HG02852 (cell line): ENCODE data around the gene IGSF9B.

Source experiments
- ATAC-seq: cut with Tn5 transposase; IDR thresholded peaks from one replicate; pipeline ENCODE4 v1.9.1; 2021; ENCODE audit warnings: mild to moderate bottlenecking, moderate library complexity; ENCODE audit not compliant: unreplicated experiment

IGSF9B gene

DNA sequence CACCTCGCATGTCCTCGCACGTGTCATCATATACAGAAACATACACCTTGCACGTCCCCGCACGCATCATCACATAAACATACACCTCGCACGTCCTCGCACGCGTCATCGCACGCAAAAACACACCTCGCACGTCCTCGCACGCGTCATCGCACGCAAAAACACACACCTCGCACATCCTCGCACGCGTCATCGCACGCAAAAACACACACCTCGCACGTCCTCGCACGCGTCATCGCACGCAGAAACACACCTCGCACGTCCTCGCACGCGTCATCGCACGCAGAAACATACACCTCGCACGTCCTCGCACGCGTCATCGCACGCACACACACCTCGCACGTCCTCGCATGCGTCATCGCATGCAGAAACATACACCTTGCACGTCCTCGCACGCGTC is 16.7 kb downstream of the IGSF9B start:
- no peak for ATAC-seq

DNA sequence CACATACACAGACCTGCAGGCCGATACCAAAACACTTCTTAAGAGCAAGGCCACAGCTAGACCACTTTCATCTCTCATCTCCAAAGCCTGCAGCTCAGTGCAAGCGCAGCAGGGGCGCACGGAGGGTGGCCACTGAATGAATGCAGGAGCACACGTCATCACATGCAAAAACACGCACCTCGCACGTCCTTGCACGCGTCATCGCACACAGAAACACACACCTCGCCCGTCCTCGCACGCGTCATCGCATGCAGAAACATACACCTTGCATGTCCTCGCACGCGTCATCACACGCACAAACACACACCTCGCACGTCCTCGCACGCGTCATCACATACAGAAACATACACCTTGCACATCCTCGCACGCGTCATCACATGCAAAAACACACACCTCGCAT is 17.2 kb downstream of the IGSF9B start:
- no peak for ATAC-seq

DNA sequence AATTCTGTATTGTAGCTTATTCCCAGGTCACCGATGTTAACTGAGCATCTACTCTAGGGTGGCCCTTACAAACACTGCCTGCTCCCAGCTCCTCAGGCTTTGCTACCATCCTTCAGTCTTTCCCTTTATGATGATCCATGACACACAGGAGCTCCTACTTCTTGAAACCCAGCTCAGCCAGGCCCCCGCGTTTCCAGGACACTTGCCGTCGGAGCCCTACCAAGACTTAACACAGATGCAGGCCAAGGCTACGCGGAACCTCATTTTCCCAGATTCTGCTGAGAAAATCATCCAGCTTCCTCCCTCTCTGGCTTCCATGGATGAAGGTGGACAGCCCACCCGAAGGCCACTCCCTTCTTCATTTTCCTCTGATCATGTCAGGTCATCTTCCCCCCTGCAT is 18.6 kb downstream of the IGSF9B start:
- ATAC-seq: no peak

DNA sequence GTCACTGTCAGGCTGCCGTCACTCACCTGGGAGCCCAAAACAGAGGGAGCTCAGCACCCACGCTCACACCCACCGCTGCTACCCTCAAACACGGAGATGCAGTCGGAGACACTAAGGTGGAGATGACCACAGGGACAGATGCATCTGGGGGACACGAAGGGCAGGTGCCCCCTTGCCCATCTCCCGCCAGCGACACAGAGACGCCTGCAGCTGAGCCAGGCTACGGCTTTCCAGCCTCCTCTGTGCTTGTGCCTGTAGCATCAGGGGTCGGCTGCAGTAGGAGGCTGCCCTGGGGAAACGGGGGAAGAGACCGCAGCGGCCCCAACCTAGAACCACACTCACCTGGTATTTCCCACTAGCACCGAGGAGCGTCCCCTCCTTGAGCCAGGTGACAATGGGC is 19.3 kb downstream of the IGSF9B start:
- no peak for ATAC-seq

DNA sequence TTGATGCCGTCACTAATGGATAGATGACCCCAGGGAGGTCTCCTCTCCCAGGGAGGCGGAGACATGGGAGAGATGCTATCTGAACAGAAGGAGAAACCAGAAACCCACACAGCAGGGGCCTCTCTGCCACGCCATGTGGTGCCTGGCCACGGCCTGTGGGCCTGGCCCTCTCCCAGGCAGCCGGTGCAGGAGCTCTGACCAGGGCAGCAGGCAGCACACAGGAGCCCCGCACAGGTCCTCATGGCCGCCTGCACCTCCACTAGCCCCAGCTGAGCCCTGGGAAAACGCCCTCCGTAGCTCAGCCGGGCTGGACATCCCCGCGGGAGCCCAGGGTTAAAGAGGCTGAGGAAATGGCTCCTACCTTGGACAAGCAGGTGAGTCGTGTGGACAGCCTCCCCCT is 19.8 kb downstream of the IGSF9B start:
- ATAC-seq: no peak

DNA sequence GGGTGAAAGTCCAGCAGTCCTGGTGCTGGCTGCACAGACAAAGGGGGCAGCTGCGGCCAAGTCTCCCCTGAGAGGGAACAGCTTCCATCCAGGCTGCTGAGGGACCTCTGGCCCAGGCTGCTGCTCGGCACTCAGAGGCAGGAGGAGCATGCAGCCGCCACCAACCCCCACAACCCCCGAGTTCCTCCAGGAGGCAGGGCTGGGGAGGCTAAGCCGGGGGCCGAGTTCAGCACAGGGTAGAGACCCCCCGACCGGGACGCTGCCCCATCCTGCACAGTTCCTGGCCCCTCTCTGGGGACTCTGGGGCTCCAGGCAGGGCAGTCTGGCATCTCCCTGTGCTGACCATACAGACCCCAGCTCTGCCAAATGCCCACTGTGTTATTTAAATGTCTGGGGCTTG is 20.2 kb downstream of the IGSF9B start:
- no peak for ATAC-seq

DNA sequence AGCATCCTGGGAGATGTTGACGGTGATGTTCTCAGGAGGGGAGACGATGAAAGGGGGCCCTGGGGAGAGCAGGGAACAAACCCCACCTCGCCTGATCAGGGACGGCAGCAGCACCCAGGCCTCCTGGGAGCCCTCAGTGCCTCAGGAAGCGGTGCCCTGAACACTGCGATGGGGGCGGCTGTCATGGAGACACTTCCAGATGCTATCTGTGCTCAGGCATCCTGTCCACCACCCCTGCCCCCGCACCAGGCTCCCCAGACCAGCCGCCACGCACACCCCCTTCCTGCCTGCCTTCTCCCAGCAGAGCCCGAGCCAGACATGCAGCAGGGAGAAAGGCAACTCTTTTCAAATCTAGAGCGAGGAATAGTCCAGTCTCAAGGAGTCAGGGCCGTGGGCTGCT is 20.6 kb downstream of the IGSF9B start:
- ATAC-seq: no peak

DNA sequence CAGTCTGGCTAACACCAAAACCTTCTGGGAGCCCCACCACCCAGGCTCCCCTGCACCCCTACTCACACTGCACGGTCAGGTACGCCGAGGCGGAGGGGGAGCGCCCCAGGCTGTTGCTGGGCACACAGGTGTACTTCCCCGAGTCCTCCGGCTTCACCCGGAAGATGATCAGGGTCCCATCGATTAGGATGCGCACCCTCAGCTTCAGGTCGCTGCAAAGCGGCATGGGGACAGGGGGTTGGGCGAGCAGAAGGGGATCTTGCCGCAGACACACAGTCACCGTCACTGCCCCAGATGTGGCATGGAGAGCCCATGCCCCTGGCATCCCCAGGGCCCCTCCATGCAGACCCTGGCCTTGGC is 21.2 kb downstream of the IGSF9B start:
- no peak for ATAC-seq

DNA sequence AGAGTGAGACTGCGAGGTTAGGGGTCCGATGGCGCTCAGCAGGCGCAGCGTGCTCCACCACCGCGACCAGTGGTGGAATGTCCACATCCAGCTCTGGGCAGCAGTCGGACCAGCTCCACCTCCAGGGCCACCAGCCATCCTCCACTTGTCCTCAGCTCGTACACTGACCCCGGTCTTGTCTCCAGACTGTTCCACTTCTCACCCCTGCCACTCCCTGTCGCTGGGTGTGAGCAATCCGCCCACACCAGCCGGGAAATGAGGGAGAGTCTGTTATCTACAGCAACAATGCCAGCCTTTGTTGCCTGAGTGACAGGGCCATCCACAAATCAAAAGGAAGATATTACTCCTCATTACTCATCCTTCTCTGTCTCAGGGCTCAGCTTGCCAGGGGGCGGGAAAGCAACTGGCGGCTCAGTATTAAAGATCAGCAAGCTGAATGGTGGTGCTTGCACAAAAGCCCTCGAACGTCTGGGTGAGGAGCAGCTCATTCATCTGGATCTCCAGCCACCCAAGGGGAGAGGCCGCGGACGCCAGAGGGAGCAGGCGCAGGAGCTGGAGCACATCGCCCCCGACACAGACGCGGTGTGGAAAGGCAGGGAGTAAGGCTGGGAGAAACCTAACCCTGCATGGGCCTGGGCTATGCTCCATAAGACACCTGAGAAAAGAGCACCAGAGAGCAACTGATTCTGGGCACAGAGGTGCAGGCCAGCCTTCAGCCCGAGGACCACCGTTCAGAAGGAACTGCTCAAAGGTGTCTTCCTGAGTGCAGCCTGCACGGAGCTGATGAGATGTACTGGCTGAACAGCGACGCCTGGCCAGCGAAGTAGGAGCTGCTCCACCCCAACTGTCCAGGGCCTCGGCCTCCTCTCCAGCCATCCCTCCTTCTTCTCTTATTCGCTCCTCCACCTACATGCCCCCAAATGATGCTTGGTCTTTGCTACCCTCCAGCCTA is 21.9 kb downstream of the IGSF9B start:
- ATAC-seq: no peak

DNA sequence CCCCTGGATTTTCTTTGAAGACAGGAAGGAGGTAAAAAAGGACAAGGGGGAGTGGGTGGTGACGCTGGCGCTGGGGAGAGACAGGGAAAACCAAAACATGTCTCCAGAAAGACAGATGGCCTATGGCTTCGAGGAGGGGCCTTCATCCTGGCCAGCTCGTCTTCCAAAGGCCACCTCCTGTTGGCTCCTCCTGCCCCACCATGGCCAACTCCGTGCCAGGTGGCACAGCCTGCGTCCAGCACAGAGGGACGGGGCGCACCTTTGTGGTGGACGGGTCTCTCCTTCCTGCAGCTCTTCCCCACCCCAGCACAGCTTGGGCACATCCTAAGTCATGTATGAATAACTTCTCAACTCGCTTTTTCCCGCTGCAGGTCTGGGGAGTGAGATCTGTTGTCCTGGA is 22.7 kb downstream of the IGSF9B start:
- ATAC-seq: no peak

DNA sequence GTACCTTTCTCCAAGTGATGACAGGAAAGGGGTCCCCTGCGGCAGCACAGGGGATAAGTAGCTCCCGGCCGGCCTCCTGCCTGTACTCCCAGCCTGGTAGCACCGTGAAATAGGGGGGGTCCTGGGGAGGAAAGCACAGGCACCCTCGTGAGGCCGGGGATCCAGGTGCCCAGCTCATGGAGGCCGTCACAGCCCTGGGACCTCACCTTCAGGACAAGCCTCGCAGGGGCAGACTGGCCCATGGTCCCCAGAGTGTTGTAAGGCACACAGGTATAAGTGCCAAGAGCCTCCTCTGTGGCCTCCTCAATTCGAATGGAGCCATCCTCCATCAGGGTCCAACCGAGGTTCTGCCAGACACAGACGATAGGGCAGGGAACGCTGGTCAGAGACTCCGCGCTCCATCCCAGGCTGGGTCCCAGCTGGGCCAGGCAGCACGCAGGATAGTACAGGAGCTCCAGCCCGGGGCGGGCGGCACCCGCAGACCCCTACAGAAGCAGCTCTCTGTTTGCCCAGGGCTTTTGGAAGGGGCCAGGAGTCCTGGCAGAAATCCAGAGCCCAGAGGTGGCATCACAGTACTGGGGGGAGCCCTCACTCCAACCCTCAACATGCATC is 25.2 kb downstream of the IGSF9B start:
- ATAC-seq: no peak

DNA sequence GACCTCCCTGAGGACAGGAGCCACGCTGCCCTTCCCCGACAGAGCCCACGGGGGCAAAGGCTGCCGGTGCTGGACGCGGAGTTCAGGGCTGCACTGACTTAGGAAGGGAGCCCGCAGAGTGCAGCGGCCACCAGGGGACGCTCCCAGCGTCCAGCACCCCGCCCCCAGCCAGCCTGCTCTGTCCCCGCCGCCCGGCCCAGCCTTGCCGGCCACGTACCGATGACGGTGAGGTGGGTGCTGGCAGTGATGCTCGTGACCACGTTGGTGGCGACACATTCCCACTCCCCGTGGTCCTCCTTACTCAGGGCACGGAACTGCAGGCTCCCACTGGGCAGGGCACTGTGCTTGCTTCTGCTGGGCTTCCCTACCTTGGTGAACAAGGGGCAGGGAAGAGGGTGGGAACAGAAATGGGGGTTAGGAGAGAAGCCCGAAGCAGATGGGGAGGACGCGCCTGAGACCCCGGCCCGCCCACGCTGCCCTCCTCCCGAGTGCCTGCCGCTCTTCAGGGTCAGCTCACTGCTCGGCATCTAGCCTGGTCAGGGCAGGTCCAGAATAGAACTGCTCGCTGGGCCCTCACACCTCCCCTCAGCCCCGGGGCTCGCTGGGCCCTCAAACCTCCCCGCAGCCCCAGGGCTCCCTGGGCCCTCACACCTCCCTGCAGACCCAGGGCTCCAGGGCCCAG is 25.9 kb downstream of the IGSF9B start:
- no peak for ATAC-seq

DNA sequence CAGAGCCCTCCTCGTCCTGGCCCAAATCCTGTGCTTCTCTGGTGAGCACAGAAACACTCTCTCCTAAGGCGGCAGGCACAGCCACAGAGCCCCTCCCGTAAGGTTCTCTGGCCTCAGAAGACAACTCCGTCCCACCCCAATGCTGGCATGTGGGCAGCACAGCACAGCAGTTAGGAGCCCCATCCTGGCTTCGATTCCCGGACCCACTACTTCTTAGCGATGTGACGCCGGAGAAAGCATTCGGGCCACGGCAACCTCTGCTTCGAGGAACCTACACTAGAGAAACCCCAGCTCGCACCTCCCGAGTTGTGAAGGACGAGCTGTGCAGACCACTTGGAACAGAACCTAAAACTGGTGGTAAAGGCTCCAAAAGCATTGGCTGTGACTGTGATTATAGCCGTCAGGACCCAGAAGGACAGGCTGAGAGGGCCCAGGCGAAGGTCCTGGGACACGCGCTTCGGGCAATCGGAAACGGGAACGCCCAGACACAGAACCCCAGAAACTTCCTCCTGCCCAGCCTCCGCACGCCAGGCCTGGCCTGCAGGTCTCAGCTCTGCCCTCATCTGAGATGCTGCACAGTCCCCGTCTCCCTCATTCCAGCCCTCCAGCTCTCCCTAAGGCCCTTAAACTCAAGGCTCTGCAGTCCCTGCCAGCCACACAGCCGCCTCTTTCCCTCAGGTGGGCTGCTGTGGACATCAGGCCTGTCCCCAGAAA is 26.6 kb downstream of the IGSF9B start:
- no peak for ATAC-seq

DNA sequence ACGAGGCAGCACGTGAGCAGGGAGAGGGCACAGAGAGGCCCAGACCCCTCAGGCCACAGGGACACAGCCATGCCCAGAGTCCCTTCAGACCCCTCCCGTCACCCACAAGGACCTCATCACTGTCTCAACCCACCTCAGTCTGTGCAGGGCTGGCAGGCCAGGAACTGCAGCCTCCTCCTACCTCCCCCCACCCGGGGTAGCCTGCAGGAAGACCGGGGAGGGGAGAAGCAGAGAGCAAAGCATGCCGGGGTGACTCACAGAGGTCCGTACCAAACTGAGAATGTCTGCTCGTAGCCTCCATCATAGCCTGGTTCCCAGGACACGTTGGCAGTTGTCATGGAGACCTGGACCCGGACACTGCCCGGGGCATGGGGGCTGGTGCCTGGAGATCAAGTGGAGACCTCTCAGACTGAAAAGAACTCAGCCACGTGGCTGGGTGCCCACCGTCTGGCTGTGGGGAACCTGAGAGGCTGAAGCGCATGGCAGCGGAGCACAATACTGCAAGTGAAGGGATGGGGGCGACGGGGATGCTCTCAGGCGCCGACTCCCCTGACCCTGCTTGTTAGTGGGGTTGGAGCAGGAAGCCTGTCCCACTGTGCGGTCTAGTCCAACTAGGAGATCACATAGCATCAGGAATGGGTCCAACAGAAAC is 27.2 kb downstream of the IGSF9B start:
- ATAC-seq: no peak

DNA sequence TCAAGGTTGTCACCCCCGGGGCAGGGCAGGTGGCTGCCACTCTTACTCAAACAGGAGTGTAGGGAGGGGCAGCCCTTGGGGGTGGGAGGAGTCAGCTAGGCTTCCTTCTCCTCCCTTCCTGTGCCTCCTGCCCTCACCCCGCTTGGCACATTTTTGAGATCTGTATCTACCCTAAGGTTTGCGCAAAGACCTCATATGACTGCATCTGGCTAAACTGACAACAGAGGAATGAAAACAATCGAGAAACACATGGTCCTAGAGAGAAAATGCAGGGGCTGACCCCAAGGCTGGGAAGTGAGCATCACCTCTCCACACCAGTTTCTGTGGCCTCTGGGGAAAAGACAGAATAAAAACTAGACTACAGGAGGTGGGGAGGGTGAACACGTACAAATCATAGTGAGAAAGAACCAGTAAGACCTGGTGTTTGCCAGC is 28.1 kb downstream of the IGSF9B start:
- ATAC-seq: no peak

DNA sequence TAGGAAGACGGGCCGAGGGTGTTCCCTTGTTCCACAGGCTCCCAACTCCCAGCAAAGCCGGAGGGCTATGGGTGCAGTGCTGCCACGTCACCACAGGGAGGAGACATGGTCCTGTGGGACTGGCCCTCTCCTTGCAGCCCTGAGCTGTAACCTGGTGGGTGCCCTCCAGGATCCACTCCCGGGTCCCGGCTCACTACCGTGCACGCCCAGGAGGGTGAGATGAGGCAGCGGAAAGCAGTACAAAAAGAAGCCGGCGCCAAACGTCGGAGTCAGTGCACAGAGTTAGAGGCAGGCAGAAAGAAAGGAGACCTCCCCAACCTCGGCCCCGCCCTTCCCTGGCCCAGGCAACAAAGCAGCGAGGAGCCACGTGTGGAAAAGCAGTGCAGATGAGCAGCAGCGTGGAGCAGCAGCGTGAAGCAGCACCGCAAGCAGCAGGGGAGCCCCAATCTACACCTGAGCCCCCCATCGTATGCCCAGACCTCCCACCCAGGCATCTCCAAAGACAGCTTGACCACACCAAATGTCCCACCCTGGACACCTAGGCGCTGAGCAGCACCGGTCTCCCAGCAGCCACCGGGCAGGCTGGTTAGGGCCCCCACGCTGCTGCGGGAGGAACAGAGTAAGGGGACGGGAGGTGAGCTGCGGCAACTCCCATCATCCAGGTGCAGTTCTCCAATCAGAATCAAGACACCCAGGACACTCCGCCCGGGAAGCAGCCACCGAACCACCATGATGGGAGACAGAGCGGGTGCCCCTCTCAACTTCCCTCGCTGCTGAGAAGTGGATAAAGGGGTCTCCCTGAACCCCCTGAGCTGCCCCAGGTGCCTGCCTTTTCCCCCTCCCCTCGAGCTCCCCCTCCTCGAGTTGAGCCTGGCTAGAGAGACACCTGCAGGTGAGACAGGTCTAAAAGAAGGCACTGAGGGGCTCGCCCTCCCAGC is 28.8 kb downstream of the IGSF9B start:
- ATAC-seq: peak; percentile 74

DNA sequence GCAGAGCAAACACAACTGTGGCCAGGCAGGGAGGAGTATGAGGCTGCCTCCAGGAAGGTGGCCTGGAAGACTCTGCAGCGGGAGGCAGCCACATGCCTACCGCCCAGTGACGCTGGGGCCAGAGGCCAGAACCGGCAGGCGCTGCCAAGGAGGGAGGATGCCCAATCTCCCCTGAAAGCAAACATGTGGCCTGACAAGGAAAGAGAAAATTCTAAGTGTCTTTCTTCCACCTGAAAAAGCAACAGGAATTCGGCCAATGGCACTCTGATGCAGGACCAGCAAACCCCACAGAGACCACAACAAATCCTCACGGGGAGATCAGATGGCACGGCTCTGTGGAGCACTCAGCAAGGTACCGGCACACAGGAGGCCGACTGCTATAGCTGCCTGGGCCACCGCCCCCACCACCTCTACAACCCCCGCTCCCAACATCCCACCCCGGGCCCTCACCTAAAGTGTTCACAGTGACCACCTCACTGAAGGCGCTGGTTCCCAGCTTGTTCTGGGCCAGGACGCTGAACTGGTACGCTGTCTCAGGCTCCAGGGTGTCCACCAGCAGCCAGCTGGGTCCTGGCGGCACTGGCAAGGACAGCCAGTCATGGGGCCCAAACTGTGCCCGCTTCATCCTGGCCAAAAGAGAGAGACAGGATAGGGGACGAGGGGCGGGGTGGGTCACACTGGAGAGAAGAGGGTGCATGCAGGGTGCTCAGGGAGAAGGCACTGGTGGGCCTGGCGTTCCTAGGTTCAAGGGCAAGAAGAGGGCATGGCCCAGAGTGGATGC is 30.1 kb downstream of the IGSF9B start:
- no peak for ATAC-seq

DNA sequence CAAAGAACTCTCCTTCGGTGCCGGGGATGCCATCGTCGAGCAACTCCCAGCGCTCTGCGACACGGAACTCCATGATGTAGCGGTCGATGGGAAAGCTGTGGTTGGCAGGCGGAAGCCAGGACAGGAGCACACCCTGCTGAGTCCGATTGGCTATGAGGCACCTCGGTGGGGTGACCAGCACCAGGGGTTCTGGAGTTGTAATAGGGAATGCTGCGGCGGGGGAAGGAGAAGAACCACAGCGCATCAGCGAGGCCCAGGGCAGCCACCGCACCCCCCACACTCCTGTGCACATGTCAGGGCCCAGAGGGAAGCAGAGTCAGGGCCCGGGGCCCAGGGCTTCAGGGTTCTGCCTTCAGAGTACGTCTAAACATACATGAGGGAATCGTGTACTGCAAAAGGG is 31.0 kb downstream of the IGSF9B start:
- ATAC-seq: no peak

DNA sequence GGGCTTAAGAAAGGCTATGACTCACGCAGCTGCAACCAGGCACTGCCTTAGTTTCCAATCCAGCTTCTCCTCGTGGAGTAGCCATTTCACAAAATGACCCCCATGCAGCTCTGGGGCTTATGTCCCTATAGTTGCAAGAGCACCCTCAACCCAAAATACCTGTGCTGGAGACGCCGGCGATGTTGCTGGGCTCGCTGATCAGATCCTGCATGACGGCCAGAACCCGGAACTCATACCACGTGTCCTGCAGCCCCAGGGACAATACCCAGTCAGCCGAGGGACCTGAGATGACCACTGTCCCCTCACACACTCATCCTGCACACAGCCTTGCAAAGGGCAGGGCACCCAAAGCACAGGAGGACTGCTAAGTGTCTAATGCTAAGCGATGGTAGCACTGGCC is 32.1 kb downstream of the IGSF9B start:
- ATAC-seq: no peak
